GM18519 (cell line): Measurements from ENCODE around the gene CATSPER4.

Experiments
- ATAC-seq: cut with Tn5 transposase; IDR thresholded peaks from one replicate; pipeline ENCODE4 v1.9.1; 2021; ENCODE audit warnings: mild to moderate bottlenecking, moderate library complexity; ENCODE audit not compliant: unreplicated experiment, low FRiP score

Gene CATSPER4

DNA sequence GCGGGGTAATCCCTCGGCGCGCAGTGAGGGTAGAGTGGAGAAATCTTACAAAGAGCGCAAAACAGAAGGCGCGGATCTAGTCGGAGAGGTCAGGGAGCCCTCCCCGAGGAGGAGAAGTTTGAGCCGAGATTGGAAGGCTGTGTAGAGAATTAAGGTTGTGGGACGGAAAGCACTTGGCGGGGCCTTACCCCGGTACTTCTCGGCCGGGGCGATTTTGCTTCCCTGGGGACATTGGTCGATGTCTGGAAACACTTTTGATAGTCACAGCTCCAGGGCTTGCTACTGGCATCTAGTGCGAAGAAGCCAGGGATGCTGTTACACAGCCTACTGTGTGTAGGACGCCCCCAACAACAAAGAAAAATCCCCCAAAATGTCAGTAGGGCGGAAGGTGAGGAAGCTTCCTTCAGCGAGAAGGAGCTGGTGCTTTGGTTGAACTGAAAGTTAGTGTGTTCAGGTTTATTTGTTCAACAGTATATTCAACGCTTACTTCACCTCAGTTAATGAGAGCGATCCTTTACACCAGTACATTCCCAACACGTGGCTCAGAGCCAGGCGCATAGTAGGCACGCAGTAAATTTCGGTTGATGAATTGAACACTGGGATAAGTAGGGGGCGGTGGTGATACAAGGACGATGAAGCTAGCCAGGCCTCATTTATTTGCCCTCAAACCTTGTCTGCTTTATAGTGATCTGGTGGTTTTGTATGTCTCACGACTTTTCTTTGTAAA lies 44.4 kb downstream of the CATSPER4 start:
- no peak for ATAC-seq

GRCh38 chr1:26237230-26237966 lies 47.0 kb downstream of the CATSPER4 start:
- no peak for ATAC-seq

DNA sequence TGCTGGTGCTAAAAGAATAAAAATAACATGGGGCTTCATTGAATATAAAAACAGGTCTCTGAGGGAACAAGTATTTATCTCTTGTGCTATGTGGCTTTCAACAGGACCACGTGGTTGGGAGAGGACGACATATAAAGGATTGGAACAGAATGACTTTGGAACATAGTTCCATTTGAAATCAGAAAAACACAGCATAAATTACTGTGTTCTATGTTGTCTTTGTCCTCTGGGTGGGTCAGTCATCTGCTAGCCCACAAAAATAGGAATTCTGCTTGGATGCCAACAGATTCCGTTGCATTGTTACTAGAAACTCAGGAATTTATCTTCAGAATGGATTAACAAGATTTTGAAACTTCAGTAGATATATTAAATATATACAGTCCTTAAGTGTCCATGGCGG lies 49.5 kb downstream of the CATSPER4 start:
- no peak for ATAC-seq
